Endothelial cell of umbilical vein (primary cell): Measurements from ENCODE around the gene PTCH1.

ENCODE experiments used
- CTCF ChIP-seq, 2 donors: IDR thresholded peaks; 1 replicate in 1 of 2; 2 replicates in 1 of 2; pipeline ENCODE4 v1.5.1; 2011; ENCODE audit warnings: low read length in 2 of 2, mild to moderate bottlenecking in 2 of 2, moderate library complexity in 2 of 2, control low read depth in 1 of 2, inconsistent platforms in 1 of 2, low read depth in 1 of 2; ENCODE audit not compliant: insufficient read depth in 1 of 2; ENCODE audit errors: extremely low read depth in 1 of 2
- EZH2 ChIP-seq: IDR thresholded peaks from 2 replicates; pipeline ENCODE4 v1.6.1; 2012; ENCODE audit warnings: borderline replicate concordance, low read depth, mild to moderate bottlenecking, moderate library complexity, low read length, inconsistent platforms; ENCODE audit not compliant: severe bottlenecking
- POLR2A ChIP-seq: IDR thresholded peaks from 2 replicates; pipeline ENCODE4 v1.6.1; 2012; ENCODE audit warnings: low read depth, mild to moderate bottlenecking, control low read depth, low read length
- POLR2AphosphoS5 ChIP-seq: IDR thresholded peaks from 2 replicates; pipeline ENCODE4 v1.6.1; 2012; ENCODE audit warnings: low read depth, mild to moderate bottlenecking, control low read depth, low read length, moderate library complexity; ENCODE audit not compliant: insufficient read depth

GRCh38 chr9:95504053-95504963 lies 12.5 kb downstream of the PTCH1 start:
- TF ChIP-seq POLR2AphosphoS5 (no peak), POLR2A (no peak), CTCF (IDR thresholded peaks at IDR 0.05; ENCODE audit: extremely low read depth in 1 of 2, insufficient read depth in 1 of 2, low read depth in 1 of 2, low read length in 2 of 2) (no peak), EZH2 (no peak)
